ENCODE measurements around the gene ALAS1. TPM values are rescaled to one million over a fixed set of nuclear protein-coding genes. Genes with fewer than 3 reads are reported as not detected.

ALAS1 gene
- total RNA-seq, 2 experiments from 2014 or later, result 35.7 to 37.8 TPM

DNA sequence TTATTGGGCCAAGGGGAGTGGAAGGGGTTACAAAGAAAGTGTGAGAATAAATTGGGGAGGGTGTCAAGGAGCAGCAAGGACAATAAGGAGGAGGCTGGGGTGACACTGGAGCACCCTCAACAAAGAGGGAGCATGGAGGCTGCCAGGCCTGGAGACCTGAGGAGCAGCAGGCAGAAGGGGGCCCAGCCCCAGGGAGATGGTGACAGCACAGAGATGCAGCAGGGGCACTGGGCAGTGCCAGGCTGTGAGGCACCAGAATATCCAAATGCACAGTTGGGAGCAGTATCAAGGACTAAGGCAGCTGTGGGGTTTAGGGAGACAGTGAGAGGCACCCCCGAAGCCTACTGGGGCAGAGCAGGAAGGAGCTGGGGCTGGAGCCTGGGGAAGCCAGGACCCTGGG, 19.4 kb upstream of the ALAS1 start:
- Mint-ChIP-seq H3K4me1 (ENCODE audit: low read depth) (no peaks in the 10 kb centered on the region), H3K27ac (no peak overlapping the region), H3K36me3 (ENCODE audit: low read depth) (no peaks in the 10 kb centered on the region), H3K27me3 (ENCODE audit: low read depth) (no peaks in the 10 kb centered on the region), H3K4me3 (no peak overlapping the region), H3K9me3 (no peaks in the 10 kb centered on the region)
- DNase-seq, result no peak
- CTCF ChIA-PET, result interaction anchor here (0.7 to 1.3 kb wide), 2 partner anchors 13 to 21 kb away, joined by 3 to 4 read pairs; no protein-coding TSS in a partner anchor
- intact Hi-C loops (cut with micrococcal nuclease), result no loop called here

DNA sequence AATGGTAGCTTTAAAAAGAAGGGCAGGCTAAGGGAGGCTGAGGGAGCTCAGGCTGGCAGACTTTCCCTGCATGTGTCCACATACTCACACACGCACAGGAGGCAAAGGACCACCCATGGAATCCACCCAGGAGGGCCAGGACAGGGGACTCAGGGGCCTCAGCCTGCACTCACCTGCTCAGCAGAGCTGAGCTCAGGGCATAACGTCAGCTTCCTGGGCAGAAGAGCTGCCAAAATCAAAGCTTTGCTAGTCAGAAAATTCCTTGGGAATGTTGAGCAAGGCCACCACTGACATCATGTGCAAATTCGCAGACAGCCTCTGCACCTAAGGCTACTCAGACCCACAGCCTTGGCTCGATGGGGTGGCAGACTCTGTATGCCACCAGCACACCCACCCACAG, 16.4 kb upstream of the ALAS1 start:
- Mint-ChIP-seq H3K4me3 (no peak overlapping the region), H3K4me1 (ENCODE audit: low read depth) (no peaks in the 10 kb centered on the region), H3K27ac (no peak overlapping the region), H3K9me3 (no peaks in the 10 kb centered on the region), H3K36me3 (ENCODE audit: low read depth) (no peaks in the 10 kb centered on the region), H3K27me3 (ENCODE audit: low read depth) (no peaks in the 10 kb centered on the region)
- intact Hi-C loops (cut with micrococcal nuclease), result no loop called here
- CTCF ChIA-PET, result interaction anchor here (0.6 to 1.2 kb wide), 5 partner anchors 11 to 209 kb away, joined by 3 read pairs; no protein-coding TSS in a partner anchor
- DNase-seq, result no peak

DNA sequence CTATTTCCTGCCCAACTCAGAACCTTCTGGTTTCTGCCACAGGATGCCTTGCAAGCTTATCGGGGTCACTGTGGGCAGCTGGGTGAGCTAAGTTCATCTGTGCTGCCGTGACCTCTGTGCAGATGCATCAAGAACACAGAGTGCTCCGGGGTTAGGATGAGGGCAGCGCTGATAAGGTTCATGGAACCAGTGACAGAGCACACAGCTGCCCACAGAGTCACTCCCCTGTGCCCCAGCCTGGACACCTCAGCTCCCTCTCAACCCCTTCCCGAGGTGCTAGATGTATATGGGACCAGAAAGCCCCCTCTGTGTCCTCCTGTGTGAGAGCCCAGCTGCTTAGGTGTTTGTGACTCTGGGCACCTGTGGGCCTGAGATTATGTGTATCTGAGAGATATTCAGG, 15.8 kb upstream of the ALAS1 start:
- H3K9me3 Mint-ChIP-seq, result no peaks in the 10 kb centered on the region
- CTCF ChIA-PET, result interaction anchor here (0.8 to 1.2 kb wide), 3 partner anchors 38 to 181 kb away, joined by 3 read pairs; no protein-coding TSS in a partner anchor
- H3K4me3 Mint-ChIP-seq, result no peak overlapping the region
- no peaks in the 10 kb centered on the region for H3K36me3 Mint-ChIP-seq (ENCODE audit: low read depth)
- DNase-seq, result no peak
- no peaks in the 10 kb centered on the region for H3K4me1 Mint-ChIP-seq (ENCODE audit: low read depth)
- H3K27me3 Mint-ChIP-seq (ENCODE audit: low read depth), result no peaks in the 10 kb centered on the region
- no peak overlapping the region for H3K27ac Mint-ChIP-seq
- intact Hi-C loops (cut with micrococcal nuclease), result no loop called here

DNA sequence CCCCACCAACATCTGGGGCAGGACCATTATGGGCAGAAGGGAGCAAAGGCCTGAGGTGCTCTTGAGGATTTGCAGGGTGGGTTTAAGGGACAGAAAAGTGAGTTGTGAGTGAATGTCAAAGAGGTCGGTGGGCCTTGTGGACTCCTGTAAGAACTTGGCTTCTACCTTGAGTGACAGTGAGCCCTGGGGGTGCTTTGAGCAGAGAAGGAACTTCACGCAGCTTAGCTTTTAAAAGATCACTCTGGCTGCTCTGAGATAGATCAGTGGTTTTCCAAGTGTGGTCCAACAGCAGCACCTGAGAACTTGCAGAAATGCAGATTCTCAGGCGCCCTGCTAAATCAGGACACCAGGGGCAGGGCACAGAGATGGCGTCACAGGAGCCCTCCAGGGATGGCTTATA, 15.3 kb upstream of the ALAS1 start:
- Mint-ChIP-seq H3K36me3 (ENCODE audit: low read depth) (no peaks in the 10 kb centered on the region), H3K4me3 (no peak overlapping the region), H3K27me3 (ENCODE audit: low read depth) (no peaks in the 10 kb centered on the region), H3K9me3 (no peaks in the 10 kb centered on the region), H3K4me1 (ENCODE audit: low read depth) (no peaks in the 10 kb centered on the region), H3K27ac (no peak overlapping the region)
- no peak for DNase-seq
- intact Hi-C loops (cut with micrococcal nuclease), result no loop called here
- CTCF ChIA-PET, result no interaction called here

DNA sequence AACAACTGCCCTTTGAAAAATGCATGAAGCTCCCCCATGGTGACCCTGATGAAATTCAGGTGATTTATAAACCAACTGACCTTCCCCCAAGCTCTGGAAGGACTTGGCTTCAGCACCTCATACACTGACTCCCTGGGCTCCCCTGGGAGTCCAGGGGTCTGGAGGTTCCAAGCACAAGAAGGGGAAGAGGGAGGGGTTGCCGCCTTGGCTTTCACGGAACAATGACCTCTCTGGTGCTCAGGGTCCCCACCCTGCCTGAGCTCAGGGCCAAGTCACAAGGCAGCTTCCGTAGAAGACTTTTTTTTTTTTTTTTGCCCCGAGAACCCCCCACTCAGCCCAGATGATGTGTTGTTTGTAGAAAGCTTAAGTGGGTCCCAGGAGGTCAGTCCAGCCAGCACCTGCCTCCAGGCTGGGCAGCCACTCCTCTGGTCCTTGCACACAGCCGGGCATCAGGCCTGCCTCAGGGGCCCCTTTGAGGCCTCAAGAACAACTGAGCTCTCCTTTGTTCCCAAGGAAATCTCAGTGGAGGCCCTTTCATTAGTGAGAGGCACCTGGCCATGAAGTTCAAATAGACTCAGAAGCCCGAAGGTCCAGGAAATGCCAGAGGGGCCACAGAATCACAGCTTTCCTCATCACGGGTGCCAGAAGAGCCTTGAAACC, 14.0 kb upstream of the ALAS1 start:
- no peak for DNase-seq
- intact Hi-C loops (cut with micrococcal nuclease), result no loop called here
- no peaks in the 10 kb centered on the region for H3K9me3 Mint-ChIP-seq
- H3K36me3 Mint-ChIP-seq (ENCODE audit: low read depth), result no peaks in the 10 kb centered on the region
- no peak overlapping the region for H3K4me3 Mint-ChIP-seq
- H3K4me1 Mint-ChIP-seq (ENCODE audit: low read depth), result no peaks in the 10 kb centered on the region
- CTCF ChIA-PET, result no interaction called here
- no peak overlapping the region for H3K27ac Mint-ChIP-seq
- no peaks in the 10 kb centered on the region for H3K27me3 Mint-ChIP-seq (ENCODE audit: low read depth)

DNA sequence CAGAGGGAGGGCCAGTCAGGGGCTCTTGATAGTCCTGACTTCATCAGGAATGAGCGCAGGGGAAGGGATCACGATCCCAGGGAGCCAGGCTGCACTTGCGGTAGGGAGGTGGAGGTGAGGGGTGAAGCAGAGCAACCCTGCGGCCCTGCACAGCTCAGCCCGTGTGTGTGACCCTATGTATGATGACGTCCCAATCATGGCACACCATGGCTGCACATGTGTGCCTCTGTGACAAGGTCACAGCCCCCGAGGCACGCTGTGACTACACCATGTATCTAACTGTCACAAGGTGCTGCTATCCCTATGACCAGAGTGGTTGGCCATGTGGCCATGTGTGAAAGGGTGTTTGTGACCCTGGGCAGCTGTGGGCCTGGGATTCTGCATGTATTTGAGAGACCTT, 13.3 kb upstream of the ALAS1 start:
- H3K4me1 Mint-ChIP-seq (ENCODE audit: low read depth), result no peaks in the 10 kb centered on the region
- intact Hi-C loops (cut with micrococcal nuclease), result no loop called here
- H3K27me3 Mint-ChIP-seq (ENCODE audit: low read depth), result no peaks in the 10 kb centered on the region
- H3K36me3 Mint-ChIP-seq (ENCODE audit: low read depth), result no peaks in the 10 kb centered on the region
- CTCF ChIA-PET, result no interaction called here
- DNase-seq, result no peak
- H3K4me3 Mint-ChIP-seq, result no peak overlapping the region
- no peaks in the 10 kb centered on the region for H3K9me3 Mint-ChIP-seq
- H3K27ac Mint-ChIP-seq, result no peak overlapping the region

DNA sequence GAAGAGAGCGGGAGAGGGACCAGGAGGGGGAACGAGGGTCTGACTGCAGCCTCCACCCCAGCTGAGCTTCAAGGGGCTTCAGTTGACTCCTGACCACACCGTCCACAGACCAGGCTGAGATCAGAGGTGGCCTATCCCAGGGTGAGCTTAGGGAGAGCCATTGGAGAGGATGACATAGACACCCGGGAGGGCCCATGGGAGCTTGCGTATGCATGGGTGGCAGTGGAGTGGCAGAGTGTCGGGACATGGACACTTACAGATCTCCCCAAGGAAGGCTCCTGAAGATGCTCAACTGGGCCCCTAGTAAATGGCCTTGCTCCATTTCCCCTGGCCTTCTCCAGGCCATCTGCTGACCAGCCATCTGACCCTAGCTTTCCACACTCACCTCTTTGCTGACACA, 12.6 kb upstream of the ALAS1 start:
- Mint-ChIP-seq H3K9me3 (no peaks in the 10 kb centered on the region), H3K4me1 (ENCODE audit: low read depth) (no peaks in the 10 kb centered on the region), H3K36me3 (ENCODE audit: low read depth) (no peaks in the 10 kb centered on the region), H3K4me3 (no peak overlapping the region), H3K27me3 (ENCODE audit: low read depth) (no peaks in the 10 kb centered on the region), H3K27ac (no peak overlapping the region)
- CTCF ChIA-PET, result no interaction called here
- intact Hi-C loops (cut with micrococcal nuclease), result no loop called here
- no peak for DNase-seq

DNA sequence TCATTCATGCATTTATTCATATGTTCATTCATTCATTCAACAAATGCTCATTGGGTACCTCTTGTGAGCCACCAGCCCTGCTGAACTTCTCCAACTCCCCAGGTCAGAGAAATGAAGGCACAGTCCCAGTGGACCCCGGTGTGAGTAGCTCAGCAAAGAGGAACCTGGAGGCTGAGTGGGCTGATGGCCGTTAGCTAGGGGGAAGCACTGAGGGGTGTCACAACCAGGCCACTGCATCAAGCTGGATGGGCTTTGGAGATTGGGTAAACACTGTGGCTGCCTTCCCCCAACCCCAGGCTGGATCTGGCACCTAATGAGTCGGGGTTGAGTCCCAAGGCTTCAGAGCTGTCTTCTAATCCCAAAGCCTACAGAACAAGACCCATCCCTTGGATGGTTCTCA, 12.1 kb upstream of the ALAS1 start:
- no peaks in the 10 kb centered on the region for H3K27me3 Mint-ChIP-seq (ENCODE audit: low read depth)
- H3K4me3 Mint-ChIP-seq, result no peak overlapping the region
- no peak for DNase-seq
- no peaks in the 10 kb centered on the region for H3K4me1 Mint-ChIP-seq (ENCODE audit: low read depth)
- CTCF ChIA-PET, result no interaction called here
- intact Hi-C loops (cut with micrococcal nuclease), result no loop called here
- no peaks in the 10 kb centered on the region for H3K9me3 Mint-ChIP-seq
- no peaks in the 10 kb centered on the region for H3K36me3 Mint-ChIP-seq (ENCODE audit: low read depth)
- no peak overlapping the region for H3K27ac Mint-ChIP-seq

DNA sequence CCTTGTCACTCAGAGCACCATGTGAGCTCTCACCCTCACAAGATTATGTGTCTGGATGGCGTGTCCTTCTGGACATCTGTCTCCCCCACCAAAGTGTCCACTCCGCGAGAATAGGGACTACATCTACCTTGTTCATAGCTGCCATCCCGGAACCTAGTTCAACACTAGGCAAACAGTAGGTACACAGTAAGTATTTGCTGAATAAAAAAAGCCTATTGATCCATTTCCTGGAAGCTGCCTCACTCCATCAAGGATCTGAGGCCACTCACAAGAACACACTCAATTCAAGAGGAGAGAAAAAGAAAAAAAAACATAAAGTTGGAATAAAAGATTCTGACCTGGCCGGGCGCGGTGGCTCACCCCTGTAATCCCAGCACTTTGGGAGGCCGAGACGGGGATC, 11.2 kb upstream of the ALAS1 start:
- H3K27me3 Mint-ChIP-seq (ENCODE audit: low read depth), result no peaks in the 10 kb centered on the region
- H3K36me3 Mint-ChIP-seq (ENCODE audit: low read depth), result no peaks in the 10 kb centered on the region
- H3K9me3 Mint-ChIP-seq, result no peaks in the 10 kb centered on the region
- CTCF ChIA-PET, result interaction anchor here (0.7 to 0.9 kb wide), 2 partner anchors 186 to 544 kb away, joined by 3 read pairs; no protein-coding TSS in a partner anchor
- H3K27ac Mint-ChIP-seq, result no peak overlapping the region
- DNase-seq, result no peak
- H3K4me3 Mint-ChIP-seq, result no peak overlapping the region
- H3K4me1 Mint-ChIP-seq (ENCODE audit: low read depth), result no peaks in the 10 kb centered on the region
- intact Hi-C loops (cut with micrococcal nuclease), result no loop called here

DNA sequence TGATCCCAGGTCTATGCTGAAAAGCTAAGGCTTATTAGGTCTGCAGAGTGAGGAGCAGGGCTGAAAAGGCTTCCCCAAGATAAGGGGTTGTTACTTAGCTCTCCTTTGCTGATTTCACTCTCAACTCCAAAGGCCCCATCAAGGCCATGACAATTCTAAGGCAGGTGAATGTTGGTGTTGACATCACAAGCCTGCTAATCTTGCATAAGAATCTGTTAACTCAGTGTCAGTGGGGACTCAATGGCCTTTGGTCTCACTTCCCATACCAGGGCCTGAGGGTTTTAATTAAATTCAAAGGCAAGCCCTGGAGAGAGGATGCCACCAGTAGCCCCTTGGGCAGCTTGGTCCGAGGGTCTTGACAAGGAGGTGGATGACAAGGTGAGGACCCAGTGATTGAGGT, 9.4 kb upstream of the ALAS1 start:
- no peak overlapping the region for H3K27ac Mint-ChIP-seq
- CTCF ChIA-PET, result interaction anchor here (0.6 kb wide), 1 partner anchor 206 kb away, joined by 3 read pairs; no protein-coding TSS in a partner anchor
- H3K4me1 Mint-ChIP-seq (ENCODE audit: low read depth), result no peaks in the 10 kb centered on the region
- H3K9me3 Mint-ChIP-seq, result no peaks in the 10 kb centered on the region
- no peaks in the 10 kb centered on the region for H3K27me3 Mint-ChIP-seq (ENCODE audit: low read depth)
- no peaks in the 10 kb centered on the region for H3K36me3 Mint-ChIP-seq (ENCODE audit: low read depth)
- no peak overlapping the region for H3K4me3 Mint-ChIP-seq
- DNase-seq, result no peak
- intact Hi-C loops (cut with micrococcal nuclease), result no loop called here

DNA sequence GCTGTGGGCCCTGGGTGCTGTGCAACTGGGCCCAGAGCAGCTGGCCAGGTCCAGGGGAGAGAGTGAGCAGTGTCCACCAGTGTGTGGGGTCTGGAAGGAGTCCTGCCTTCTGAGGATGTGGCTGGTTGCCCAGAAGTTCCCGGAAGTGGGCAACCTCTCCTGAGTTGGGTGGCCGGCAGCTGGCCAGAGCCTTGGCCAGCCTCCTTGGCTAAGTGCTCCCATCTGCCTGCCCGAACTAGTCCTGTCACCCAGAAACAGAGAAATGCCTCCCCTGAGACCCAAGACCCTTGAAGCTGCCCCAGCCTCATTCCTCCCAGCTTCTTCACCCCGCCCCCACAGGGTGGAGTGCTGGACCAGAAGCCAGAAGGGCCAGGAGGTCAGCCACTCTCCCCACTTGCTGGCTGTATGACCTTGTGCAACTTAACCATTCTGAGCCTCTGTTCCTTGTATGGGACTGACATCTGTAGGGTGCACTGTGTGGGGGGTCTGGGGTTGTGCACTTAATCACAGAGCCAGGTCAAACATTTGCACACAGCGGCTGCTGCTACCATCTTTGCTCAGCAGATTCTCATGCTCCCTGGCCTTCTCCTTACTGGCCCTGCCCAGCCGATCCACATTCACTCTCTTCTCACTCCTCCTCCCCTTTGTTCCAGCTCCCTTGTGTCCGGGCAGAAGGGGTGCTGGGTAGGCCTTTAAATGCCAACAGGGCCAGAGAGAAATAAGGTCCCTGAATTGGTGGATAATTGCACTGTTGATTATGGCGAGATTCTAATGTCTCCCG, 7.5 kb upstream of the ALAS1 start:
- H3K27me3 Mint-ChIP-seq (ENCODE audit: low read depth), result no peaks in the 10 kb centered on the region
- H3K9me3 Mint-ChIP-seq, result no peaks in the 10 kb centered on the region
- CTCF ChIA-PET, result no interaction called here
- H3K36me3 Mint-ChIP-seq (ENCODE audit: low read depth), result no peaks in the 10 kb centered on the region
- no peak for DNase-seq
- no peak overlapping the region for H3K4me3 Mint-ChIP-seq
- no peak overlapping the region for H3K27ac Mint-ChIP-seq
- intact Hi-C loops (cut with micrococcal nuclease), result no loop called here
- H3K4me1 Mint-ChIP-seq (ENCODE audit: low read depth), result no peaks in the 10 kb centered on the region

DNA sequence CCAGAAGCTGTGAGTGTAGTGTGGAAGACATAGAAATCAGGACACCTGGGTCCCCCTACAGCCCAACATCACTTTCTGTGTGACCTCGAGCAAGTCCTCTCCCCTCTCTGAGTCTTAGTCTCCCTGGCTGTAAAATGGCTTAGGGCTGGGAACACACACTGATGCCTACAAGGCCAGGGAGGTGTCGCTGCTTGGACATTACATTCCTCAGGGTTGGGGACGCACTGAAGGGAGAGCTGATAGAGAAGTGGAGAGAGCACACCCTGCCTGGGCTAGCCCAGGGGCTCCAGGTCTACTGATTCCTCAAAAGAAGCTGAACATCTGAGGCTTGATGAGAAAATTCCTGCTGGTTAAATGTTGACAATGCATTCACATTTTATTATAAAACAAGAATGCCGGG, 6.3 kb upstream of the ALAS1 start:
- DNase-seq, result no peak
- CTCF ChIA-PET, result interaction anchor here (1.4 kb wide), 1 partner anchor 147 kb away, joined by 4 read pairs; no protein-coding TSS in a partner anchor
- Mint-ChIP-seq H3K9me3 (no peaks in the 10 kb centered on the region), H3K4me3 (no peak overlapping the region), H3K4me1 (ENCODE audit: low read depth) (peaks cover 8% of the 10 kb centered on the region), H3K27me3 (ENCODE audit: low read depth) (no peaks in the 10 kb centered on the region), H3K36me3 (ENCODE audit: low read depth) (no peaks in the 10 kb centered on the region), H3K27ac (no peak overlapping the region)
- intact Hi-C loops (cut with micrococcal nuclease), result no loop called here

DNA sequence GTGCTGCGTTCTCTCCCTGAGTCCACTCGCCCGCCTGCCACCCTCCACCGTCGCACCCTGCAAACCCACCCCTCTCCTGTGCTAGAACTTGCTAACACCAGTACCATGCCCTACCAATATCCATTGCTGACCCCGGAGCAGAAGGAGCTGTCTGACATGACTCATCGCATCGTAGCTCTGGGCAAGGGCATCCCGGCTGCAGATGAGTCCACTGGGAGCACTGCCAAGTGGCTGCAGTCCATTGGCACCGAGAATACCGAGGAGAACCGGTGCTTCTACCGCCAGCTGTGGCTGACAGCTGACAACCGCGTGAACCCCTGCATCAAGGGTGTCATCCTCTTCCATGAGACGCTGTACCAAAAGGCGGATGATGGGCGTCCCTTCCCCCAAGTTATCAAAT, 4.9 kb upstream of the ALAS1 start:
- intact Hi-C loops (cut with micrococcal nuclease), result no loop called here
- no peak for DNase-seq
- H3K4me1 Mint-ChIP-seq (ENCODE audit: low read depth), result peaks cover 19% of the 10 kb centered on the region
- CTCF ChIA-PET, result interaction anchor here (1.4 kb wide), 1 partner anchor 146 kb away, joined by 4 read pairs; no protein-coding TSS in a partner anchor
- H3K27ac Mint-ChIP-seq, result no peak overlapping the region
- H3K4me3 Mint-ChIP-seq, result no peak overlapping the region
- H3K36me3 Mint-ChIP-seq (ENCODE audit: low read depth), result no peaks in the 10 kb centered on the region
- H3K27me3 Mint-ChIP-seq (ENCODE audit: low read depth), result no peaks in the 10 kb centered on the region
- H3K9me3 Mint-ChIP-seq, result no peaks in the 10 kb centered on the region
